GM12892 (cell line): ENCODE data around the gene FHAD1.

Source experiments
- POLR2A ChIP-seq: IDR thresholded peaks from 2 replicates; pipeline ENCODE4 v1.6.1; 2011; ENCODE audit warnings: low read depth, low read length, control low read depth
- POLR2AphosphoS5 ChIP-seq: IDR thresholded peaks from 2 replicates; pipeline ENCODE4 v1.6.1; 2011; ENCODE audit warnings: low read depth, low read length, control low read depth

- no peak for TF ChIP-seq POLR2A
- TF ChIP-seq POLR2AphosphoS5 = no peak
These were observed 109.1 kb downstream of the FHAD1 start for GRCh38 chr1:15355968-15356625.
